IMR-90 (cell line): ENCODE measurements around the gene RELT. TPM values are rescaled to one million over a fixed set of nuclear protein-coding genes. Genes with fewer than 3 reads are reported as not detected.

ENCODE experiments used
- ATAC-seq: fragments of 200-7000 bp; cut with Tn5 transposase; 2 replicates; pipeline ENCODE4 v1.9.1; 2020; ENCODE audit warnings: low read depth, mild to moderate bottlenecking, moderate library complexity
- BruUV-seq: library from RNA; stranded (reverse); fragments of 400-500 nt; replicated peaks from 2 replicates; lab custom pipeline; 2021; lab: Mats Ljungman, UMichigan
- CTCF ChIA-PET: fragments of 300-600 bp; formaldehyde crosslinking; extraction: SDS; loops from one replicate; lab custom pipeline; 2021; ENCODE audit warnings: antibody characterized with exemption; lab: Yijun Ruan, JAX
- POLR2A ChIA-PET: fragments of 300-600 bp; sonication (Branson Sonifier 250); formaldehyde crosslinking; loops from one replicate; lab custom pipeline; 2022; ENCODE audit warnings: antibody characterized with exemption; ENCODE audit not compliant: unreplicated experiment; lab: Charles Lee
- DNase-seq: peaks from one replicate; pipeline ENCODE4 v3.0.0; 2013
- H2AFZ ChIP-seq: replicated peaks from 2 replicates; pipeline ENCODE3; 2013; ENCODE audit warnings: low read length, mild to moderate bottlenecking; ENCODE audit not compliant: poor library complexity
- H2AK5ac ChIP-seq: 2 replicates; pipeline ENCODE4 v1.6.1; 2013; ENCODE audit warnings: low read depth, low read length, inconsistent platforms
- H2AK9ac ChIP-seq: replicated peaks from 2 replicates; pipeline ENCODE3; 2013; ENCODE audit warnings: mild to moderate bottlenecking, low read depth, low read length, moderate library complexity; ENCODE audit not compliant: poor library complexity
- H2BK120ac ChIP-seq: 2 replicates; pipeline ENCODE4 v1.6.1; 2013; ENCODE audit warnings: low read depth, low read length, inconsistent platforms
- H2BK15ac ChIP-seq: 3 replicates; pipeline ENCODE4 v1.6.1; 2013; ENCODE audit warnings: low read depth, low read length, inconsistent platforms
- H2BK20ac ChIP-seq: 2 replicates; pipeline ENCODE4 v1.6.1; 2013; ENCODE audit warnings: low read depth, mild to moderate bottlenecking, inconsistent platforms, low read length, moderate library complexity
- H2BK5ac ChIP-seq: 2 replicates; pipeline ENCODE4 v1.6.1; 2013; ENCODE audit warnings: mild to moderate bottlenecking, low read depth, low read length, inconsistent platforms; ENCODE audit not compliant: poor library complexity, severe bottlenecking
- H3K14ac ChIP-seq: replicated peaks from 2 replicates; pipeline ENCODE4 v1.6.1; 2013; ENCODE audit warnings: low read depth, low read length, inconsistent platforms
- H3K18ac ChIP-seq: 2 replicates; pipeline ENCODE4 v1.6.1; 2013; ENCODE audit warnings: low read depth, low read length, control low read depth
- H3K23ac ChIP-seq: 2 replicates; pipeline ENCODE4 v1.6.1; 2013; ENCODE audit warnings: low read depth, low read length, inconsistent platforms
- H3K27ac ChIP-seq: 2 replicates; pipeline ENCODE4 v1.5.1; 2013; ENCODE audit warnings: mild to moderate bottlenecking, control low read depth, low read length; ENCODE audit not compliant: insufficient read depth
- H3K27me3 ChIP-seq: 2 replicates; pipeline ENCODE4 v1.6.1; 2013; ENCODE audit warnings: low read length; ENCODE audit not compliant: control insufficient read depth, insufficient read depth
- H3K36me3 ChIP-seq: 2 replicates; pipeline ENCODE4 v1.6.1; 2013; ENCODE audit warnings: low read length, mixed read lengths; ENCODE audit not compliant: control insufficient read depth, insufficient read depth
- H3K4ac ChIP-seq: 2 replicates; pipeline ENCODE4 v1.6.1; 2013; ENCODE audit warnings: low read depth, low read length, inconsistent platforms
- H3K4me1 ChIP-seq: 2 replicates; pipeline ENCODE4 v1.6.1; 2013; ENCODE audit warnings: low read length, mixed read lengths; ENCODE audit not compliant: control insufficient read depth, insufficient read depth
- H3K4me2 ChIP-seq: 2 replicates; pipeline ENCODE4 v1.6.1; 2013; ENCODE audit warnings: low read depth, mild to moderate bottlenecking, control low read depth, low read length, moderate library complexity
- H3K4me3 ChIP-seq: 2 replicates; pipeline ENCODE4 v1.5.1; 2013; ENCODE audit warnings: low read depth, mild to moderate bottlenecking, control low read depth, low read length, moderate library complexity; ENCODE audit not compliant: insufficient read depth
- H3K56ac ChIP-seq: 2 replicates; pipeline ENCODE4 v1.6.1; 2013; ENCODE audit warnings: low read length, inconsistent platforms; ENCODE audit not compliant: insufficient read depth; ENCODE audit errors: extremely low read depth
- H3K79me1 ChIP-seq, 2 experiments: 2 replicates each; pipeline ENCODE4 v1.6.1; 2013; ENCODE audit warnings: low read length in 2 of 2, inconsistent platforms in 1 of 2, low read depth in 1 of 2
- H3K9ac ChIP-seq: 2 replicates; pipeline ENCODE4 v1.6.1; 2013; ENCODE audit warnings: low read depth, low read length, control low read depth
- H3K9me1 ChIP-seq: 2 replicates; pipeline ENCODE4 v1.6.1; 2013; ENCODE audit warnings: low read length, inconsistent platforms; ENCODE audit not compliant: insufficient read depth
- H3K9me3 ChIP-seq: 2 replicates; pipeline ENCODE4 v1.6.1; 2013; ENCODE audit warnings: low read length; ENCODE audit not compliant: control insufficient read depth, insufficient read depth
- H4K20me1 ChIP-seq: 2 replicates; pipeline ENCODE4 v1.6.1; 2013; ENCODE audit warnings: low read length, inconsistent platforms; ENCODE audit not compliant: insufficient read depth
- H4K5ac ChIP-seq: 2 replicates; pipeline ENCODE4 v1.6.1; 2013; ENCODE audit warnings: mild to moderate bottlenecking, low read depth, low read length, control low read depth
- H4K8ac ChIP-seq, 2 experiments: 2 replicates each; pipeline ENCODE4 v1.6.1; 2013; ENCODE audit warnings: low read depth in 2 of 2, low read length in 2 of 2, control low read depth in 1 of 2, inconsistent platforms in 1 of 2
- H4K91ac ChIP-seq: 2 replicates; pipeline ENCODE4 v1.6.1; 2013; ENCODE audit warnings: low read depth, low read length, inconsistent platforms; ENCODE audit not compliant: insufficient read depth
- BHLHE40 ChIP-seq: fragments of 150-350 bp; IDR thresholded peaks from 2 replicates; pipeline ENCODE4 v1.6.1; 2016; ENCODE audit warnings: mild to moderate bottlenecking, low read depth, low read length
- CEBPB ChIP-seq: IDR thresholded peaks from 2 replicates; pipeline ENCODE4 v1.6.1; 2012; ENCODE audit warnings: low read depth, low read length, improper control_type of control experiment
- CHD1 ChIP-seq: IDR thresholded peaks from 2 replicates; pipeline ENCODE4 v1.6.1; 2012; ENCODE audit warnings: low read depth, low read length, improper control_type of control experiment
- CTCF ChIP-seq: conservative IDR thresholded peaks from 2 replicates; pipeline ENCODE4 v1.5.1; 2012; ENCODE audit warnings: mild to moderate bottlenecking, low read depth, low read length, improper control_type of control experiment
- ELK1 ChIP-seq: fragments of 150-350 bp; IDR thresholded peaks from 2 replicates; pipeline ENCODE4 v1.6.1; 2016; ENCODE audit warnings: low read depth, mild to moderate bottlenecking, low read length, moderate library complexity, borderline replicate concordance
- MAFK ChIP-seq: IDR thresholded peaks from 2 replicates; pipeline ENCODE4 v1.6.1; 2012; ENCODE audit warnings: low read depth, low read length, improper control_type of control experiment
- MAZ ChIP-seq: IDR thresholded peaks from 2 replicates; pipeline ENCODE4 v1.6.1; 2012; ENCODE audit warnings: low read depth, mild to moderate bottlenecking, low read length, improper control_type of control experiment, moderate library complexity, borderline replicate concordance
- MXI1 ChIP-seq: IDR thresholded peaks from 2 replicates; pipeline ENCODE4 v1.6.1; 2012; ENCODE audit warnings: low read depth, mild to moderate bottlenecking, low read length, moderate library complexity, borderline replicate concordance
- NFE2L2 ChIP-seq: fragments of 150-350 bp; IDR thresholded peaks from 2 replicates; pipeline ENCODE4 v1.6.1; 2016; ENCODE audit warnings: low read depth, mild to moderate bottlenecking, low read length
- POLR2A ChIP-seq: IDR thresholded peaks from 2 replicates; pipeline ENCODE4 v1.6.1; 2012; ENCODE audit warnings: mild to moderate bottlenecking, low read depth, low read length
- RAD21 ChIP-seq: IDR thresholded peaks from 2 replicates; pipeline ENCODE4 v1.6.1; 2012; ENCODE audit warnings: low read length, improper control_type of control experiment
- RCOR1 ChIP-seq: IDR thresholded peaks from 2 replicates; pipeline ENCODE4 v1.6.1; 2012; ENCODE audit warnings: mild to moderate bottlenecking, low read length, improper control_type of control experiment; ENCODE audit not compliant: insufficient replicate concordance
- RFX5 ChIP-seq: IDR thresholded peaks from 2 replicates; pipeline ENCODE4 v1.8.0; 2012; ENCODE audit warnings: low read depth, mild to moderate bottlenecking, low read length, moderate library complexity
- SMC3 ChIP-seq: fragments of 150-350 bp; IDR thresholded peaks from 2 replicates; pipeline ENCODE4 v1.6.1; 2016; ENCODE audit warnings: low read depth, mild to moderate bottlenecking, antibody characterized with exemption, low read length, moderate library complexity
- USF2 ChIP-seq: fragments of 150-350 bp; IDR thresholded peaks from 2 replicates; pipeline ENCODE4 v1.6.1; 2017; ENCODE audit warnings: mild to moderate bottlenecking, antibody characterized with exemption, low read length, low read depth
- WGBS, 2 experiments: methylation state at CpG; one replicate each; pipeline versions ENCODE4 v1.1.5 to v1.1.7; 2013; ENCODE audit warnings: missing lambda C conversion rate in 2 of 2; ENCODE audit not compliant: insufficient read length in 1 of 2; ENCODE audit errors: extremely low coverage in 2 of 2; 5-methylcytosine and 5-hydroxymethylcytosine counted together
- dilution Hi-C: fragments of 300-500 bp; cut with HindIII; formaldehyde crosslinking; loops from one replicate; pipeline ENCODE4 v1.14.3; 2018; ENCODE audit warnings: low sequenced_read_pairs; ENCODE audit not compliant: unreplicated experiment
- in situ Hi-C: fragments of 300-500 bp; cut with MboI; formaldehyde crosslinking; loops from 3 replicates; pipeline ENCODE4 v1.14.3; 2019; ENCODE audit warnings: low sequenced_read_pairs, inconsistent platforms, mixed read lengths
- intact Hi-C: fragments of 100-400 bp; cut with micrococcal nuclease; formaldehyde crosslinking; loops from 2 replicates; pipeline ENCODE4 v1.10.0; 2022
- polyA plus RNA-seq, 3 experiments: library from polyadenylated mRNA; depleted of rRNA; stranded (reverse); fragments of >200 nt; gene quantifications; 2 replicates each; pipeline ENCODE4 v1.2.3, GENCODE V29; 2012; ENCODE audit warnings: low replicate concordance in 1 of 3
- total RNA-seq: library from RNA; depleted of rRNA; stranded (reverse); fragments of >200 nt; gene quantifications from 2 replicates; pipeline ENCODE4 v1.2.3, GENCODE V29; 2012

The RELT gene
- total and polyA plus RNA-seq, 2 of the 4 experiments (the other 2 are of a cell fraction) = 2.3 to 5.3 TPM

GRCh38 chr11:73387594-73388264 lies 11.5 kb downstream of the RELT start:
- no peak overlapping the region; the same call in 1 of the 2 replicates for H2BK120ac ChIP-seq
- ChIA-PET CTCF (no interaction called here), POLR2A (no interaction called here)
- intact Hi-C loops = no loop called here
- peak overlapping the region; percentile 64; the same call in 1 of the 2 replicates for H2AK5ac ChIP-seq
- H3K4me3 ChIP-seq = no peak overlapping the region
- no peak overlapping the region for H4K91ac ChIP-seq
- H3K4ac ChIP-seq = peak overlapping the region; percentile 57
- ATAC-seq (no peak), DNase-seq (no peak)
- H3K4me2 ChIP-seq = no peak overlapping the region
- H2BK20ac ChIP-seq = no peak overlapping the region
- H3K79me1 ChIP-seq = peaks cover 30 to 51% of the 10 kb centered on the region in 2 experiments
- in situ Hi-C loops = no loop called here
- H4K8ac ChIP-seq = 0 out of 4 replicates have a peak overlapping the region, but pooled peaks of 1 of the 2 experiments have one; percentile 37
- WGBS, 2 experiments = 80% methylated on average over 9 of the region's 21 CpGs; no CpG with 5 or more reads in 1 of the 2 experiments
- H3K56ac ChIP-seq = no peak overlapping the region
- H3K36me3 ChIP-seq = peaks cover 3% of the 10 kb centered on the region; the same call in 1 of the 2 replicates
- no peak overlapping the region; the same call in 1 of the 2 replicates for H4K5ac ChIP-seq
- H2AK9ac ChIP-seq = peak overlapping the region; percentile 23
- H3K9me1 ChIP-seq = peaks cover 21% of the 10 kb centered on the region; the same call in 1 of the 2 replicates
- H3K18ac ChIP-seq = no peak overlapping the region; the same call in 1 of the 2 replicates
- H3K14ac ChIP-seq = no peak overlapping the region
- no peak overlapping the region for H3K9ac ChIP-seq
- H2BK15ac ChIP-seq = no peak overlapping the region
- no peak overlapping the region; the same call in 1 of the 2 replicates for H3K23ac ChIP-seq
- no peaks in the 10 kb centered on the region for H3K27me3 ChIP-seq
- H2AFZ ChIP-seq = peak overlapping the region; percentile 63
- H3K9me3 ChIP-seq = no peaks in the 10 kb centered on the region
- H2BK5ac ChIP-seq = no peak overlapping the region
- peaks cover 33% of the 10 kb centered on the region for H3K4me1 ChIP-seq
- dilution Hi-C loops = no loop called here
- no peak overlapping the region for H3K27ac ChIP-seq
- peaks cover 18% of the 10 kb centered on the region for H4K20me1 ChIP-seq
- BruUV-seq = no TSS peak
- TF ChIP-seq MAZ (no peak), CEBPB (peak; percentile 16; the same call in 1 of the 2 replicates), POLR2A (no peak), SMC3 (no peak), MAFK (no peak), CHD1 (no peak), RCOR1 (no peak), CTCF (0 out of 2 replicates have a peak, but pooled peaks have one; percentile 11), RAD21 (no peak), BHLHE40 (no peak), MXI1 (no peak), USF2 (no peak), NFE2L2 (no peak), RFX5 (no peak), ELK1 (no peak)
